Smooth muscle cell (in vitro differentiated cells): ENCODE measurements around the gene CNNM2. TPM values are rescaled to one million over a fixed set of nuclear protein-coding genes. Genes with fewer than 3 reads are reported as not detected.
"Not testable (repeated sequence)": the region's sequence is repeated elsewhere in the genome, so short reads cannot be mapped to it uniquely, and the experiment has no call there.

Experiments
- DNase-seq: peaks from one replicate; lab custom pipeline; 2025; ENCODE audit not compliant: unreplicated experiment; lab: John Stamatoyannopoulos, UW
- H2AFZ ChIP-seq: fragments of 200-600 bp; sonication (generic); 2 replicates; pipeline ENCODE4 v1.6.0; 2016; ENCODE audit warnings: antibody characterized with exemption, low read depth, mild to moderate bottlenecking
- H3F3A ChIP-seq: fragments of 200-600 bp; sonication (generic); 2 replicates; pipeline ENCODE4 v1.6.0; 2017; ENCODE audit warnings: antibody characterized with exemption, low read depth
- H3K27ac ChIP-seq: fragments of 200-600 bp; sonication (generic); 2 replicates; pipeline ENCODE4 v1.5.1; 2016; ENCODE audit warnings: low read depth, mild to moderate bottlenecking
- H3K27me3 ChIP-seq: fragments of 200-600 bp; sonication (generic); 2 replicates; pipeline ENCODE4 v1.6.1; 2016; ENCODE audit warnings: low read depth, mild to moderate bottlenecking
- H3K36me3 ChIP-seq: fragments of 200-600 bp; sonication (generic); 2 replicates; pipeline ENCODE4 v1.5.1; 2016; ENCODE audit warnings: low read depth
- H3K4me1 ChIP-seq: fragments of 200-600 bp; sonication (generic); 2 replicates; pipeline ENCODE4 v1.5.1; 2016; ENCODE audit warnings: low read depth
- H3K4me2 ChIP-seq: fragments of 200-600 bp; sonication (generic); 2 replicates; pipeline ENCODE4 v1.6.0; 2016; ENCODE audit warnings: mild to moderate bottlenecking
- H3K4me3 ChIP-seq: fragments of 200-600 bp; sonication (generic); 2 replicates; pipeline ENCODE4 v1.5.1; 2016; ENCODE audit warnings: mild to moderate bottlenecking
- H3K79me2 ChIP-seq: fragments of 200-600 bp; sonication (generic); 2 replicates; pipeline ENCODE4 v1.6.0; 2016; ENCODE audit warnings: low read depth, mild to moderate bottlenecking
- H3K9ac ChIP-seq: fragments of 200-600 bp; sonication (generic); 2 replicates; pipeline ENCODE4 v1.6.0; 2016; ENCODE audit warnings: low read depth
- H3K9me3 ChIP-seq: fragments of 200-600 bp; sonication (generic); replicated peaks from 2 replicates; pipeline ENCODE4 v1.5.1; 2016; ENCODE audit warnings: low read depth
- H4K20me1 ChIP-seq: fragments of 200-600 bp; sonication (generic); 2 replicates; pipeline ENCODE4 v1.6.0; 2016; ENCODE audit warnings: low read depth
- WGBS: methylation state at CpG from one replicate; pipeline ENCODE4 v1.1.7; 2016; ENCODE audit warnings: low lambda C conversion rate; 5-methylcytosine and 5-hydroxymethylcytosine counted together
- polyA plus RNA-seq: library from polyadenylated mRNA; unstranded; fragments of >200 nt; fragmentation: Nextera tagmentation; extraction: Ambion mirVana; gene quantifications from 2 replicates; pipeline ENCODE4 v1.2.1, GENCODE V29; 2016
- total RNA-seq: library from RNA; depleted of rRNA; stranded (reverse); fragments of >200 nt; gene quantifications from 2 replicates; pipeline ENCODE4 v1.2.3, GENCODE V29; 2014
- TF ChIP-seq, protein P1 (sequence below): fragments of 200-600 bp; sonication (generic); IDR thresholded peaks from 2 replicates; pipeline ENCODE4 v1.5.1; 2017; ENCODE audit warnings: borderline replicate concordance, mild to moderate bottlenecking, antibody characterized with exemption; ENCODE audit not compliant: insufficient read depth, poor library complexity, severe bottlenecking

CNNM2 gene
- total and polyA plus RNA-seq, 2 experiments from 2014 or later, result 5.5 to 8.4 TPM

DNA sequence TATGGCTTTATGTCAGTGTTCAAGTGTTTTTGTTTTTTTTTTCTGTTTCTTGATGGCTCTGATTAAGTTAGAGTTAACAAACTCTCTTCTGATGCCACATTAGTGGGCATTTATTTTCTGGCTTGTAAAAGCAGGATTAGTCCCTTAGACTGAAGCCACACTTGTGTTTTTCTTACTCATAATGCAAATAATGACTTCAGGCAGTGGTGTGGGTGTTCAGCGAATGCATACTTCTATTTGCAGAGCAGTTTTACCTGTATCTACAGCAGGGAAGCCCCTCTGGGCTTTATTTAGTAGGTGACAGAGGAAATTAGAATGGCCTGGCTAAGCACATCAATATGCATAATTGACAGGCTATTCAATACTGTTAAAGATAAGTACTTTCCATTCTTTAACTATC is 79.9 kb downstream of the CNNM2 start:
- H3K36me3 ChIP-seq, result no peaks in the 10 kb centered on the region
- H3F3A ChIP-seq, result peaks cover 6% of the 10 kb centered on the region
- TF ChIP-seq, protein P1, sequence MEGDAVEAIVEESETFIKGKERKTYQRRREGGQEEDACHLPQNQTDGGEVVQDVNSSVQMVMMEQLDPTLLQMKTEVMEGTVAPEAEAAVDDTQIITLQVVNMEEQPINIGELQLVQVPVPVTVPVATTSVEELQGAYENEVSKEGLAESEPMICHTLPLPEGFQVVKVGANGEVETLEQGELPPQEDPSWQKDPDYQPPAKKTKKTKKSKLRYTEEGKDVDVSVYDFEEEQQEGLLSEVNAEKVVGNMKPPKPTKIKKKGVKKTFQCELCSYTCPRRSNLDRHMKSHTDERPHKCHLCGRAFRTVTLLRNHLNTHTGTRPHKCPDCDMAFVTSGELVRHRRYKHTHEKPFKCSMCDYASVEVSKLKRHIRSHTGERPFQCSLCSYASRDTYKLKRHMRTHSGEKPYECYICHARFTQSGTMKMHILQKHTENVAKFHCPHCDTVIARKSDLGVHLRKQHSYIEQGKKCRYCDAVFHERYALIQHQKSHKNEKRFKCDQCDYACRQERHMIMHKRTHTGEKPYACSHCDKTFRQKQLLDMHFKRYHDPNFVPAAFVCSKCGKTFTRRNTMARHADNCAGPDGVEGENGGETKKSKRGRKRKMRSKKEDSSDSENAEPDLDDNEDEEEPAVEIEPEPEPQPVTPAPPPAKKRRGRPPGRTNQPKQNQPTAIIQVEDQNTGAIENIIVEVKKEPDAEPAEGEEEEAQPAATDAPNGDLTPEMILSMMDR, result no peak
- 14% methylated on average over 1 of the region's 1 CpG for WGBS
- no peak overlapping the region for H3K4me2 ChIP-seq
- H3K27me3 ChIP-seq, result no peaks in the 10 kb centered on the region
- H4K20me1 ChIP-seq, result no peaks in the 10 kb centered on the region
- H3K4me1 ChIP-seq, result peaks cover 7% of the 10 kb centered on the region
- H3K9me3 ChIP-seq, result no peaks in the 10 kb centered on the region
- DNase-seq, result no peak
- no peak overlapping the region for H2AFZ ChIP-seq
- no peak overlapping the region for H3K9ac ChIP-seq
- H3K27ac ChIP-seq, result no peak overlapping the region
- no peaks in the 10 kb centered on the region for H3K79me2 ChIP-seq
- no peak overlapping the region for H3K4me3 ChIP-seq

DNA sequence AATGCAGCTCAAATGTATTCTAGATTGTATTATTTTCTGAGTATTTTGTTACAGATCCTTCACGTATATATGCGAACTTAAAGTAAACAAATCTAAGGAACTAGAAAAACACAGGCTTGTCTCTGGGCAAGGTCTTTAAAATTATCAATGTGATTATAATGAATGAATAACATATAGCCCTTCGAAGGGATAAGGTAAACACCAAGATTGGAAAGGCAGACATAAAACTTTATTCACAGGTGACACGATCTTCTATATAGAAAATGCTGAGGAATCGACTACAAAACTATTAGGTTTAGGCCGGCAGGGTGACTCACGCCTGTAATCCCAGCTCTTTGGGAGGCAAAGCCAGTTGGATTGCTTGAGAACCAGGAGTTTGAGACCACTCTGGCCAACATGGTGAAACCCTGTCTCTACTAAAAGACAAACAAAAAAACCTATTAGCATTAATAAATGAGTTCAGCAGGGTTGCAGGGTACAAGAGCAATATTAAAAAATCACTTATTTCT is 80.4 kb downstream of the CNNM2 start:
- no peaks in the 10 kb centered on the region for H3K79me2 ChIP-seq
- TF ChIP-seq, protein P1, result no peak
- H3K36me3 ChIP-seq, result no peaks in the 10 kb centered on the region
- H3K4me1 ChIP-seq, result peaks cover 7% of the 10 kb centered on the region
- no peak overlapping the region for H3K27ac ChIP-seq
- no peak overlapping the region for H3K9ac ChIP-seq
- H3K9me3 ChIP-seq, result no peaks in the 10 kb centered on the region
- DNase-seq, result no peak
- no peaks in the 10 kb centered on the region for H4K20me1 ChIP-seq
- H3F3A ChIP-seq, result peaks cover 6% of the 10 kb centered on the region
- 70% methylated on average over 7 of the region's 7 CpGs for WGBS
- H3K27me3 ChIP-seq, result no peaks in the 10 kb centered on the region
- H2AFZ ChIP-seq, result no peak overlapping the region
- H3K4me2 ChIP-seq, result no peak overlapping the region
- no peak overlapping the region for H3K4me3 ChIP-seq

DNA sequence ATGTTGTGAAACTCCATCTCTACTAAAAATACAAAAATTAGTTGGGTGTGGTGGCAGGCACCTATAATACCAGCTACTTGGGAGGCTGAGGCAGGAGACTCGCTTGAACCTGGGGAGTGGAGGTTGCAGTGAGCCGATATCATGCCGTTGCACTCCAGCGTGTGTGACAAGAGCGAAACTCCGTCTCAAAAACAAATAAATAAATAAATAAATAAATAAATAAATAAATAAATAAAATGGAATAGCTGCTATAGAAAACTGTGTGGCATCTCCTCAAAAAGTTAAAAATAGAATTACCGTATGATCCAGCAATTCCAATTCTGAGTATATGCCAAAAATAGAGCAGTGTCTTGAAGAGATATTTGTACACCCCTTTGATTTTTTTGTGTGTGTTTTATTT is 82.0 kb downstream of the CNNM2 start:
- not testable (repeated sequence) for H3K9ac ChIP-seq, H3K4me2 ChIP-seq, H3F3A ChIP-seq, H3K4me3 ChIP-seq, DNase-seq, H3K27me3 ChIP-seq, H3K79me2 ChIP-seq, H3K4me1 ChIP-seq, H4K20me1 ChIP-seq, H3K9me3 ChIP-seq, H3K36me3 ChIP-seq, H2AFZ ChIP-seq, H3K27ac ChIP-seq
- WGBS, result 98% methylated on average over 7 of the region's 7 CpGs

DNA sequence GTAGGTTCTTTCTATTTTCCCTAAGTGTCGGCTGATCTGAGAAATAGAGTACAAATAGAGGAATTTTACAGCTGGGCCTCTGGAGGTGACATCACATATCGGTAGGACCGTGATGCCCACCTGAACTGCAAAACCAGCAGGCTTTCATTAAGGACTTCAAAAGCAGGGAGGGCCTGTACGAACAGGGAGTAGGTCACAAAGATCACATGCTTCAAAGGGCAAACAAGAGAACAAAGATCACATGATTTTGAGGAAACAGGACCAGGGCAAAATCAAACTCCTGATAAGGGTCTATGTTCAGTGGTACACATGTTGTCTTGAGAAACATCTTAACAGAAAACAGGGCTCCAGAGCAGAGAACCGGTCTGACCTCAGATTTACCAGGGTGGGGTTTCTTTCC is 88.9 kb downstream of the CNNM2 start:
- Histone ChIP-seq H4K20me1 (no peaks in the 10 kb centered on the region), H3K27me3 (no peaks in the 10 kb centered on the region), H3K79me2 (no peaks in the 10 kb centered on the region), H3K27ac (no peak overlapping the region), H3K4me2 (no peak overlapping the region), H3K4me3 (no peak overlapping the region), H3F3A (no peaks in the 10 kb centered on the region), H3K9me3 (no peaks in the 10 kb centered on the region), H3K4me1 (no peaks in the 10 kb centered on the region), H3K36me3 (no peaks in the 10 kb centered on the region), H2AFZ (no peak overlapping the region), H3K9ac (no peak overlapping the region)
- TF ChIP-seq, protein P1, result no peak
- DNase-seq, result no peak
- WGBS, result 90% methylated on average over 5 of the region's 5 CpGs
